NOMO-1 treated with dmso at 0.1 percent for 144 hours (cell line): Measurements from ENCODE around the gene SOSTDC1.

Experiments
- DNase-seq: peaks from one replicate; lab custom pipeline; 2025; ENCODE audit not compliant: unreplicated experiment; lab: John Stamatoyannopoulos, UW

SOSTDC1 gene

DNA sequence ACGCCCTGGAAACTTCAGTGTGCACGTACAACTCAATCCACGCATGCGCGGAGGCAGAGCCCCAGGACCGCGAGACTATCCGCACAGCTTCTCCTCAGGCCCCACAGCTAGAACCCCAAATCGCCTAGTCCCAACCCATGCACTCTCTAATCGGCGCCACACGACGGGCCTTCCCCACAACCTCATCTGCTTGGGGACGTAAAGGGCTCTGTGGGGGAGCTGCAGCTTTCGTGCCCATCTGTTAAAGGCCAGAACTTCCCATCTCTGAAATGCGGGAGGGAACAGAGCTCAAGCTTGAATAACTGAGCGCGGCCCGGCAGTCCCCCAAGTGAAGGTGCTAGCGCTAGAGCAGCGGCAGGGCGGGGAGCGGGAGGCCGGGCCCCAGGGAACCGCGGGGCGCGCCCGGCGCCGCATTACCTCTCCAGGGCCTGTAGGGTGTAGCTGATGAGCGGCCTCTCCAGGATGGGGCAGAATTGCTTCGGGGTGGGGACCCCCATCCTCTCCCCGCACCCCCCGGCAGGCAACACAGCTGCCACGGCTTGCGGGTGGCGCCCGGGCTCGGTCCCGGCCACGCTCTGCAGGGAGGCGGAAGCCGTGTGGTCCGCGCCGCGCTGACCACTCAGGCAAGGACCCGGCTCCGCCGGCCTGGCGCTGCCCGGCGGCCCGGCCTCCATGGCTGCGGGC lies 44.7 kb downstream of the SOSTDC1 start:
- peak; percentile 62 for DNase-seq

DNA sequence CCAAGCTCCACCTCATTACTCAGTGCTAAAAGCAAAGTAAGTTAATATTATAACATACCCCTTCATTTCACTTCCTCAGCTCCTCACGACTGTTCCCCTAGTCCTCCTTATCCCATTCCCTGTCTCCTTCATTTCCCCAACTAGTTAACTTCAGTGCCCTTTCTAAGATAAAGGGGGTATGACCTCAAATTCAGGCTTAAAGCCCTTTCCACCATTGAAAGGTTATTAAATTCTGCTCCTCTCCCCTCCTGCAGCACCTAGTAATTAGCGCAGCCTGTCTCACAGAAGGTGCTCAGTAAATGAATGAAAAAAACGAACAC lies 45.2 kb downstream of the SOSTDC1 start:
- DNase-seq: no peak

DNA sequence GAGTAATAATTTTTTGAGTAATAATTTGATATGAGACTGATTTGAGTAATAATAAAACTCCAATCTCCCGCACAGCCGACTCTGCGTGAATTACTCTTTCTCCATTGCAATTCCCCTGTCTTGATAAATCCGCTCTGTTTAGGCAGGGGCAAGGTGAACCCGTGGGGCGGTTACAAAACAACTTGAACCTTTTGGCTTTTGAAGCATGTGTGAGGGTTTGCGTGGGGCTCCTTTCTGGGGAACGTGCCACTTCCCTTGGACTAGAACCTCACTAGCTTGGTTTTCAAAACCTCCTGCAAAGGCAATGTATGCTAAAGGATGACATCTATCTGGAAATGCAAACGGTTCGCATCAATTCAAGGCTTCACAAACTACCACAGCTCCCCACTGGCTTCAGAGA lies 45.7 kb downstream of the SOSTDC1 start:
- DNase-seq: no peak

DNA sequence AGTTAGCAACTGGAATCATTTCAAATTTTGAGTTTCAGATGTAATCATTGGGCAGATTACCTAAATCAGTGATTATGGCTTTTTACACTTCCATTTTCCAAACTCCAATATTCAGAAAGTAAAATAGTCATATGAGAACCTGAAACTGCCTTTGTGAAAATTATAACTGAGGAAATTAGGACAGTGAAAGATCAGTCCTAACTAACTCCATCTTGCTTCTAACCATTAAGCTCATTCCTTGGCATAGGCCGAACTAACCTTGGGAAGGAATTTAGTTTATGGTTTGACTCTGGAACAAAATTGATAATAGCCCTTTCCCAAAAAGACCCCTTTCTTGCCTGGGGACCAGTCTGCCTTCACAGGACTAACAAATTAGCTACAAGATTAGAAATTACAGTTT lies 46.4 kb downstream of the SOSTDC1 start:
- no peak for DNase-seq

DNA sequence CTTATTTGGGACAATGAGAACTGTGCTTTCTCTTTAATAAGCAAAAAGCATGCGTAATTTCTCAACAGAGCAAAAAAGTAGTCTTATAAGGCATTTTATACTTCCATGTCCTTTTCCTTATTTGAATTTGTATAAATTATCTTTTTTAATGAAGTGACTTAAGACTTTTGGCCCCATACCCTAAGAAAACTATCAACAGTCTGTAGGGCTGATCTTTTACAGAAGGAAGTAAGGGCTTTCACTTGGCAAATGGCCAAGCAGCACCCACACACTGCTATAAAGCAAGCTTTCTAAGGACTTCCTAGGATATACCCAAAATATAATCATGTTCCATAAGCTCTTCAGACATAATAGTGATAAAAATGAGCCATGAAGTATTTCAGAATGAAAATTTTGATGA lies 47.6 kb downstream of the SOSTDC1 start:
- DNase-seq: no peak

DNA sequence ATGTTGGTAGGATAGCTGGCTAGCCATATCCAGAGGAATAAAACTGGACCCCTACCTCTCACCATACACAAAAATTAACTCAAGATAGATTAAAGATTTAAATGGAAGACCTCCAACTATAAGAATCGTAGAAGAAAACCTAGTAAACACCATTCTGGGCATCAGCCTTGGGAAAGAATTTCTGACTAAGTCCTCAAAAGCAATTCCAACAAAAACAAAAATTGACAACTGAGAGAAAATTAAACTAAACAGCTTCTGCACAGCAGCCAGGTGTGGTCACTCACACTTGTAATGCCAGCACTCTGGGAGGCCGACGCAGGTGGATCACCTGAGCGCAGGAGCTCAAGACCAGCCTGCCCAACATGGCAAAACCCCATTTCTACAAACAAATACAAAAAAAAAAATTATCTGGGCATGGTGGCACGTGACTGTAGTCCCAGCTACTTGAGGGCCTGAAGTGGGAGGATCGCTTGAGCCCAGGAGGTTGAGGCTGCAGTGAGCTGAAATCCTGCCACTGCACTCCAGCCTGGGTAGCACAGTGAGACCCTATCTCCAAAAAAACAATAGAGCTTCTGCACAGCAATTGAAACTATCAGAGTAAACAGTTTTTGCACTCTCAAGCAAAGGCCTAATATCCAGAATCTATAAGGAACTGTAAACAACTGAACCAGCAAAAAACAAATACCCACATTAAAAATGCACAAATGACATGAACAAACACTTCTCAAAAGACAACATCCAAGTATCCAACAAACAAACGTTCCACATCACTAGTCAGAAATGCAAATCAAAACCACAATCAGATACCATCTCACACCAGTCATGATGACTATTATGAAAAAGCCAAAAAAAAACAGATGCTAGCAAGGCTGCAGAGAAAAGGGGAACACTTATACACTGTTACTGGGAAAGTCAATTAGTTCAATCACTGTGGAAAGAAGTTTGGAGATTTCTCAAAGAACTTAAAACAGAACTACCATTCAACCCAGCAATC lies 49.0 kb downstream of the SOSTDC1 start:
- no peak for DNase-seq

DNA sequence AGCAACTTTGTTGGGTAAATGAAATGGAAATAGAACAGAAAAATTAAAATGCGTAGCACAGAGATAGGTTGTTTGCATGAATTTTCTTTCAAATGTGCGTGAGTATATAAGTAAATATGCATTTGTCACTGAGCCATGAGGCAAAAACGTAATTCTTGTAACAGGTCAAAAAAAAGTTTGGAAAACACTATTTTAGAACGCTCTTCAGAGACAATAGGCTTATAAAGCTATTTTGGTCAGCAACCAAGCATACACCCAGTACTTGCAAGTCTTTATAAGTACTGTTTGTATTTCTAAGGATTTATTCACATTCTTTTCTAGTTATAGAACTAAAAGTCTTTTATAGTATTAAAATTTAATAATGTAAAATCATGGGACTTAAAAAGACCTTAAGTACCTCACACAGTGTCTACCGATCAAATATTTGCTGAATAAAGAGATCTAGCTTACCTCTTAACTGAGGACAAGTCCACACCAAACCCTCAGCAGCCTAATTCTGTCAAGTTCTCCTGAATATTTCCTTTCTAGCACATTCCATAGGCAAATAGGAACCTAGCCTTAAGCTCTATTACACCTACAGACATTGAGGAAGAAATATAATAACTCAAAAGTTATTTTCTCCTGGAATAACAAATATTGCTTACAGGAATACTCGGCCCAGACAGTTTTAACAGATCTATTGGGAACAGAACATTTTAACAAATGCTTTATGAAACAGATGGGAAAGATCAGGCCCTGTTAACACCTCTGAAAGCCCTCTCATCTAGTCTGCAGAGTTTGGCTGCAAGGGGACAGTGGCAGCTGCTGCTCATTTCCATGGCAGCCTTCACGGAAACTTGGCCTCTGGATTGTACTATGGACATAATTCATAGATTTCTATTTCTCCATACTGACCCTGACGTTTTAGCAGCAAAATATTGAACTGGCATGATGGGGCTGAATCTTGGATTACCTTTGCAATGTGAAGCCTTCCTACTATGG lies 53.0 kb downstream of the SOSTDC1 start:
- DNase-seq: no peak
